Endothelial cell of umbilical vein (primary cell): Measurements from ENCODE around the gene TXNRD1. TPM values are rescaled to one million over a fixed set of nuclear protein-coding genes. Genes with fewer than 3 reads are reported as not detected.

Experiments used
- BruUV-seq: library from RNA; stranded (reverse); fragments of 400-500 nt; replicated peaks from 2 replicates; lab custom pipeline; 2021; lab: Mats Ljungman, UMichigan
- CTCF ChIA-PET: fragments of 300-600, 350-600 bp; sonication (Branson Sonifier 250); formaldehyde crosslinking; loops from one replicate; lab custom pipeline; 2021; ENCODE audit warnings: antibody characterized with exemption, inconsistent platforms; lab: Charles Lee
- POLR2A ChIA-PET: fragments of 300-600, 350-600 bp; sonication (Branson Sonifier 250); formaldehyde crosslinking; loops from one replicate; lab custom pipeline; 2021; ENCODE audit warnings: antibody characterized with exemption, inconsistent platforms; lab: Charles Lee
- DNase-seq: peaks from one replicate; pipeline ENCODE4 v3.0.0-alpha.2; 2011; ENCODE audit warnings: low read depth, low spot score
- FAIRE-seq: peaks from 2 replicates; lab custom pipeline; 2011; peaks lifted over from hg19 to GRCh38; lab: Jason Lieb, UNC
- H2AFZ ChIP-seq: 2 replicates; pipeline ENCODE4 v1.6.0; 2012; ENCODE audit warnings: low read depth, low read length, control low read depth, inconsistent platforms
- H3K27ac ChIP-seq: 2 replicates; pipeline ENCODE4 v1.5.1; 2011; ENCODE audit warnings: low read depth, mild to moderate bottlenecking, control low read depth, low read length, moderate library complexity; ENCODE audit not compliant: insufficient read depth
- H3K27me3 ChIP-seq, 2 experiments: 2 replicates each; pipeline versions ENCODE4 v1.6.0 to v1.6.1; 2011; ENCODE audit warnings: low read length in 2 of 2, mixed read lengths in 1 of 2; ENCODE audit not compliant: control insufficient read depth in 2 of 2, insufficient read depth in 2 of 2
- H3K36me3 ChIP-seq, 2 experiments: 2 replicates in 1 of 2; 3 replicates in 1 of 2; pipeline ENCODE4 v1.5.1; 2011; ENCODE audit warnings: low read length in 2 of 2, mild to moderate bottlenecking in 1 of 2, moderate library complexity in 1 of 2; ENCODE audit not compliant: control insufficient read depth in 2 of 2, insufficient read depth in 2 of 2; ENCODE audit errors: extremely low read depth in 1 of 2
- H3K4me1 ChIP-seq: 3 replicates; pipeline ENCODE4 v1.5.1; 2011; ENCODE audit warnings: mild to moderate bottlenecking, low read length; ENCODE audit not compliant: control insufficient read depth, insufficient read depth; ENCODE audit errors: extremely low read depth
- H3K4me2 ChIP-seq: 2 replicates; pipeline ENCODE4 v1.6.1; 2011; ENCODE audit warnings: low read length, control low read depth, mixed read lengths; ENCODE audit not compliant: insufficient read depth
- H3K4me3 ChIP-seq, 3 experiments: fragments of 200-600 bp in 1 of 3; sonication (generic), shearing (Covaris generic) in 1 of 3; replicated peaks in 1 of 3; 2 replicates each; pipeline ENCODE4 v1.5.1; 2011 to 2016; ENCODE audit warnings: control low read depth in 3 of 3, low read length in 3 of 3, mild to moderate bottlenecking in 2 of 3, inconsistent platforms in 1 of 3, low read depth in 1 of 3, moderate library complexity in 1 of 3; ENCODE audit not compliant: insufficient read depth in 1 of 3
- H3K79me2 ChIP-seq: 2 replicates; pipeline ENCODE4 v1.6.0; 2012; ENCODE audit warnings: low read length, inconsistent platforms; ENCODE audit not compliant: control insufficient read depth, insufficient read depth
- H3K9ac ChIP-seq: replicated peaks from 2 replicates; pipeline ENCODE3; 2011; ENCODE audit warnings: low read length, control low read depth; ENCODE audit not compliant: insufficient read depth; ENCODE audit errors: extremely low read depth
- H3K9me1 ChIP-seq: replicated peaks from 3 replicates; pipeline ENCODE4 v1.6.0; 2011; ENCODE audit warnings: mild to moderate bottlenecking, low read length; ENCODE audit not compliant: control insufficient read depth, insufficient read depth; ENCODE audit errors: extremely low read depth
- H3K9me3 ChIP-seq: replicated peaks from 2 replicates; pipeline ENCODE4 v1.5.1; 2012; ENCODE audit warnings: low read length, inconsistent platforms; ENCODE audit not compliant: control insufficient read depth, insufficient read depth
- H4K20me1 ChIP-seq: replicated peaks from 2 replicates; pipeline ENCODE3; 2011; ENCODE audit warnings: mild to moderate bottlenecking, low read length; ENCODE audit not compliant: control insufficient read depth, insufficient read depth; ENCODE audit errors: extremely low read depth
- EZH2 ChIP-seq: IDR thresholded peaks from 2 replicates; pipeline ENCODE4 v1.6.1; 2012; ENCODE audit warnings: borderline replicate concordance, low read depth, mild to moderate bottlenecking, moderate library complexity, low read length, inconsistent platforms; ENCODE audit not compliant: severe bottlenecking
- FOS ChIP-seq: IDR thresholded peaks from 2 replicates; pipeline ENCODE4 v1.6.1; 2011; ENCODE audit warnings: mild to moderate bottlenecking, low read length, moderate library complexity, borderline replicate concordance; ENCODE audit not compliant: insufficient read depth
- GATA2 ChIP-seq: IDR thresholded peaks from 2 replicates; pipeline ENCODE4 v1.7.0; 2011; ENCODE audit warnings: low read depth, mild to moderate bottlenecking, moderate library complexity, mixed read lengths, low read length; ENCODE audit not compliant: insufficient read length, insufficient read depth
- JUN ChIP-seq: IDR thresholded peaks from 2 replicates; pipeline ENCODE4 v1.6.1; 2011; ENCODE audit warnings: borderline replicate concordance, low read depth; ENCODE audit not compliant: insufficient read length, insufficient read depth
- MYC ChIP-seq: IDR thresholded peaks from one replicate; pipeline ENCODE4 v1.6.1; 2011; ENCODE audit warnings: mild to moderate bottlenecking, low read depth, low read length
- POLR2A ChIP-seq: IDR thresholded peaks from 2 replicates; pipeline ENCODE4 v1.6.1; 2012; ENCODE audit warnings: low read depth, mild to moderate bottlenecking, control low read depth, low read length
- POLR2AphosphoS5 ChIP-seq: IDR thresholded peaks from 2 replicates; pipeline ENCODE4 v1.6.1; 2012; ENCODE audit warnings: low read depth, mild to moderate bottlenecking, control low read depth, low read length, moderate library complexity; ENCODE audit not compliant: insufficient read depth
- dilution Hi-C: fragments of 300-500 bp; cut with MboI; formaldehyde crosslinking; loops from one replicate; pipeline ENCODE4 v1.15.0; 2019; ENCODE audit warnings: low sequenced_read_pairs; ENCODE audit not compliant: extremely low pct_ligation_motif_present
- intact Hi-C: fragments of 100-400 bp; cut with micrococcal nuclease; formaldehyde crosslinking; loops from one replicate; pipeline ENCODE4 v1.10.0; 2022
- polyA plus RNA-seq, 4 experiments: library from polyadenylated mRNA; depleted of rRNA in 3 of 4; stranded (reverse) in 3 of 4; unstranded in 1 of 4; fragments of >200 nt; gene quantifications; 2 replicates each; pipeline versions ENCODE4 v1.2.1 to v1.2.3, GENCODE V29; 2011 to 2012; ENCODE audit warnings: missing spikeins in 1 of 4
- total RNA-seq: library from RNA; stranded (reverse); gene quantifications from 2 replicates; pipeline ENCODE4 v1.2.3, GENCODE V29; 2021
- TF ChIP-seq, protein P1 (sequence below), 2 donors: IDR thresholded peaks; 1 replicate in 1 of 2; 2 replicates in 1 of 2; pipeline ENCODE4 v1.5.1; 2011; ENCODE audit warnings: low read length in 2 of 2, mild to moderate bottlenecking in 2 of 2, moderate library complexity in 2 of 2, control low read depth in 1 of 2, inconsistent platforms in 1 of 2, low read depth in 1 of 2; ENCODE audit not compliant: insufficient read depth in 1 of 2; ENCODE audit errors: extremely low read depth in 1 of 2
- TF ChIP-seq, protein P2 (sequence below): IDR thresholded peaks from 2 replicates; pipeline ENCODE4 v1.6.1; 2011; ENCODE audit not compliant: insufficient read depth, insufficient read length

TXNRD1 gene
- total and polyA plus RNA-seq, 2 donors (not counting 3 experiments of a cell fraction or from before 2014, with no cell fraction given): 309 to 566 TPM

DNA sequence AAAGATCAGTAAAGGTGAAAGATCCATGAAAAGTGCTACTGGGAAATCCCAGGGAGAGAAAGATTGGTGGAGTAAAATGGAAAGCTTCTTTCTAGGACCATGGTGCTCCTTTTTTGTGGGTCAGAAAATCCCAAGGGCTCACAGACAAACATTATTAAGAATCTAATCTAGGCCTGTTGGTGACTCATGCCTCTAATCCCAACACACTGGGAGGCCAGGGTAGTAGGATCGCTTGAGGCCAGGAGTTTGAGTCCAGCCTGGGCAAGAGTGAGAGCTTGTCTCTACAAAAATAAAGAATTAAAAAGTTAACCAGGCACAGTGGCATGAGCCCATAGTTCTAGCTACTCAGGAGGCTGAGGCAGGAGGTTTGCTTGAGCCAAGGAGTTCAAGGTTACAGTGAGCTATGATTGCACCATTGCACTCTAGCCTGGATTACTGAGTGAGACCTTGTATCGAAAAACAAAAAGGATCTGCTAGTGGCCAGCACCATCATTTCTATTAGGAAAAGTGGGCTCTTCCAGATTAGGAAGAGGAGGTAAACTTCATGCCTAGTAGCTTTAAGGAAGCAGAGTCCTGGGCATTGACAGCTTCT is 43.0 kb downstream of the TXNRD1 start:
- intact Hi-C loops (no loop called here), dilution Hi-C loops (no loop called here)
- CTCF ChIA-PET: interaction anchor here (1.0 to 2.1 kb wide), 4 partner anchors 9 to 43 kb away, joined by 3 to 5 read pairs (median 4); partner anchors contain the start of gene TXNRD1
- DNase-seq: no peak
- BruUV-seq: no TSS peak
- H3K9ac ChIP-seq: no peak overlapping the region
- H3K9me3 ChIP-seq: no peaks in the 10 kb centered on the region
- FAIRE-seq: no peak
- H3K27ac ChIP-seq: no peak overlapping the region
- no peak overlapping the region for H3K4me2 ChIP-seq
- H4K20me1 ChIP-seq: no peaks in the 10 kb centered on the region
- no peaks in the 10 kb centered on the region for H3K9me1 ChIP-seq
- no peak overlapping the region for H3K4me3 ChIP-seq
- H3K36me3 ChIP-seq: no peaks in the 10 kb centered on the region
- H3K79me2 ChIP-seq: no peaks in the 10 kb centered on the region
- POLR2A ChIA-PET: no interaction called here
- no peak for TF ChIP-seq JUN
- TF ChIP-seq EZH2: no peak
- no peak for TF ChIP-seq FOS
- no peak for TF ChIP-seq POLR2A
- TF ChIP-seq MYC: no peak
- no peak for TF ChIP-seq GATA2
- TF ChIP-seq, protein P1, sequence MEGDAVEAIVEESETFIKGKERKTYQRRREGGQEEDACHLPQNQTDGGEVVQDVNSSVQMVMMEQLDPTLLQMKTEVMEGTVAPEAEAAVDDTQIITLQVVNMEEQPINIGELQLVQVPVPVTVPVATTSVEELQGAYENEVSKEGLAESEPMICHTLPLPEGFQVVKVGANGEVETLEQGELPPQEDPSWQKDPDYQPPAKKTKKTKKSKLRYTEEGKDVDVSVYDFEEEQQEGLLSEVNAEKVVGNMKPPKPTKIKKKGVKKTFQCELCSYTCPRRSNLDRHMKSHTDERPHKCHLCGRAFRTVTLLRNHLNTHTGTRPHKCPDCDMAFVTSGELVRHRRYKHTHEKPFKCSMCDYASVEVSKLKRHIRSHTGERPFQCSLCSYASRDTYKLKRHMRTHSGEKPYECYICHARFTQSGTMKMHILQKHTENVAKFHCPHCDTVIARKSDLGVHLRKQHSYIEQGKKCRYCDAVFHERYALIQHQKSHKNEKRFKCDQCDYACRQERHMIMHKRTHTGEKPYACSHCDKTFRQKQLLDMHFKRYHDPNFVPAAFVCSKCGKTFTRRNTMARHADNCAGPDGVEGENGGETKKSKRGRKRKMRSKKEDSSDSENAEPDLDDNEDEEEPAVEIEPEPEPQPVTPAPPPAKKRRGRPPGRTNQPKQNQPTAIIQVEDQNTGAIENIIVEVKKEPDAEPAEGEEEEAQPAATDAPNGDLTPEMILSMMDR (IDR thresholded peaks at IDR 0.05; ENCODE audit: extremely low read depth in 1 of 2, insufficient read depth in 1 of 2, low read depth in 1 of 2, low read length in 2 of 2): no peak
- TF ChIP-seq, protein P2, sequence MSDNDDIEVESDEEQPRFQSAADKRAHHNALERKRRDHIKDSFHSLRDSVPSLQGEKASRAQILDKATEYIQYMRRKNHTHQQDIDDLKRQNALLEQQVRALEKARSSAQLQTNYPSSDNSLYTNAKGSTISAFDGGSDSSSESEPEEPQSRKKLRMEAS: no peak
- TF ChIP-seq POLR2AphosphoS5: no peak
- H3K4me1 ChIP-seq: no peaks in the 10 kb centered on the region
- no peaks in the 10 kb centered on the region for H3K27me3 ChIP-seq
- H2AFZ ChIP-seq: no peak overlapping the region
